H9 (cell line): ENCODE results near the gene CTRB2. TPM values are rescaled to one million over a fixed set of nuclear protein-coding genes. Genes with fewer than 3 reads are reported as not detected.

Experiments
- DNase-seq: peaks from one replicate; pipeline ENCODE4 v3.0.0-alpha.2; 2017
- H2AFZ ChIP-seq: one replicate; pipeline ENCODE4 v1.6.1; 2013; ENCODE audit warnings: mild to moderate bottlenecking, low read length, control low read depth, moderate library complexity
- H2AK5ac ChIP-seq: 2 replicates; pipeline ENCODE4 v1.6.1; 2013; ENCODE audit warnings: low read length, control low read depth, mixed read lengths; ENCODE audit not compliant: insufficient read length
- H2BK120ac ChIP-seq: one replicate; pipeline ENCODE4 v1.6.1; 2013; ENCODE audit warnings: low read depth, mild to moderate bottlenecking, low read length, control low read depth, inconsistent platforms; ENCODE audit not compliant: poor library complexity, severe bottlenecking
- H2BK12ac ChIP-seq: 2 replicates; pipeline ENCODE4 v1.6.1; 2013; ENCODE audit warnings: low read length, control low read depth, mixed read lengths, low read depth; ENCODE audit not compliant: insufficient read length
- H2BK15ac ChIP-seq: 2 replicates; pipeline ENCODE4 v1.6.1; 2013; ENCODE audit warnings: low read depth, low read length, control low read depth
- H2BK20ac ChIP-seq: one replicate; pipeline ENCODE4 v1.6.1; 2013; ENCODE audit warnings: low read depth, mild to moderate bottlenecking, low read length, control low read depth, inconsistent platforms; ENCODE audit not compliant: poor library complexity, severe bottlenecking
- H2BK5ac ChIP-seq: 2 replicates; pipeline ENCODE4 v1.6.1; 2013; ENCODE audit warnings: low read length, control low read depth, mixed read lengths; ENCODE audit not compliant: insufficient read length
- H3K14ac ChIP-seq: 2 replicates; pipeline ENCODE4 v1.6.1; 2013; ENCODE audit warnings: low read length, control low read depth; ENCODE audit not compliant: insufficient read depth
- H3K18ac ChIP-seq: 2 replicates; pipeline ENCODE4 v1.6.1; 2013; ENCODE audit warnings: low read depth, mild to moderate bottlenecking, mixed read lengths, low read length, control low read depth; ENCODE audit not compliant: insufficient read length
- H3K23ac ChIP-seq: 2 replicates; pipeline ENCODE4 v1.6.1; 2013; ENCODE audit warnings: low read length, control low read depth, mixed read lengths, low read depth; ENCODE audit not compliant: insufficient read length
- H3K23me2 ChIP-seq: 2 replicates; pipeline ENCODE4 v1.6.1; 2013; ENCODE audit warnings: low read depth, mild to moderate bottlenecking, mixed read lengths, low read length, control low read depth; ENCODE audit not compliant: insufficient read length, poor library complexity, severe bottlenecking
- H3K27ac ChIP-seq: 2 replicates; pipeline ENCODE4 v1.5.1; 2013; ENCODE audit warnings: low read length, control low read depth, mixed read lengths, low read depth; ENCODE audit not compliant: insufficient read length
- H3K27me3 ChIP-seq: 2 replicates; pipeline ENCODE4 v1.6.1; 2013; ENCODE audit warnings: low read length, control low read depth, inconsistent platforms; ENCODE audit not compliant: insufficient read depth
- H3K4ac ChIP-seq: 2 replicates; pipeline ENCODE4 v1.6.1; 2013; ENCODE audit warnings: low read depth, mild to moderate bottlenecking, control low read depth, inconsistent platforms, low read length, moderate library complexity
- H3K4me1 ChIP-seq: 2 replicates; pipeline ENCODE4 v1.6.1; 2013; ENCODE audit warnings: low read length, control low read depth, inconsistent platforms; ENCODE audit not compliant: insufficient read depth
- H3K4me2 ChIP-seq: 2 replicates; pipeline ENCODE4 v1.6.1; 2013; ENCODE audit warnings: low read length, control low read depth, mixed read lengths; ENCODE audit not compliant: insufficient read length, insufficient read depth
- H3K56ac ChIP-seq: 2 replicates; pipeline ENCODE4 v1.6.1; 2013; ENCODE audit warnings: low read depth, mild to moderate bottlenecking, mixed read lengths, low read length, control low read depth; ENCODE audit not compliant: insufficient read length
- H3K79me1 ChIP-seq: 2 replicates; pipeline ENCODE4 v1.6.1; 2013; ENCODE audit warnings: low read depth, mild to moderate bottlenecking, moderate library complexity, low read length, control low read depth, inconsistent platforms; ENCODE audit not compliant: insufficient read depth, poor library complexity, severe bottlenecking
- H3K79me2 ChIP-seq: 2 replicates; pipeline ENCODE4 v1.6.1; 2013; ENCODE audit warnings: low read length, control low read depth, inconsistent platforms; ENCODE audit not compliant: insufficient read depth
- H3K9ac ChIP-seq: 2 replicates; pipeline ENCODE4 v1.6.1; 2013; ENCODE audit warnings: low read length, control low read depth, mixed read lengths; ENCODE audit not compliant: insufficient read length; ENCODE audit errors: extremely low read depth
- H3K9me3 ChIP-seq: one replicate; pipeline ENCODE4 v1.6.1; 2013; ENCODE audit warnings: low read depth, low read length, inconsistent platforms; ENCODE audit not compliant: control insufficient read depth
- H3T11ph ChIP-seq: one replicate; pipeline ENCODE4 v1.6.1; 2013; ENCODE audit warnings: mild to moderate bottlenecking, low read length, control low read depth, inconsistent platforms
- H4K20me1 ChIP-seq: one replicate; pipeline ENCODE4 v1.6.1; 2013; ENCODE audit not compliant: control insufficient read depth, insufficient read length, insufficient read depth
- H4K5ac ChIP-seq: 2 replicates; pipeline ENCODE4 v1.6.1; 2013; ENCODE audit warnings: low read depth, mild to moderate bottlenecking, mixed read lengths, low read length, control low read depth; ENCODE audit not compliant: insufficient read length
- H4K8ac ChIP-seq: replicated peaks from 2 replicates; pipeline ENCODE4 v1.6.1; 2013; ENCODE audit warnings: low read length, control low read depth, mixed read lengths, low read depth; ENCODE audit not compliant: insufficient read length
- H4K91ac ChIP-seq: 2 replicates; pipeline ENCODE4 v1.6.1; 2013; ENCODE audit warnings: low read depth, mild to moderate bottlenecking, moderate library complexity, mixed read lengths, low read length, control low read depth; ENCODE audit not compliant: insufficient read length
- H3K27ac Mint-ChIP-seq, 3 experiments: 2 replicates in 2 of 3; 3 replicates in 1 of 3; pipeline ENCODE4 v1.8.0; 2020 to 2021; ENCODE audit warnings: mixed read lengths in 3 of 3, mild to moderate bottlenecking in 1 of 3, moderate library complexity in 1 of 3
- H3K27me3 Mint-ChIP-seq: 2 replicates; pipeline ENCODE4 v1.8.0; 2021; ENCODE audit warnings: low read depth, mild to moderate bottlenecking, moderate library complexity, mixed read lengths
- H3K36me3 Mint-ChIP-seq, 3 experiments: 2 replicates in 2 of 3; 3 replicates in 1 of 3; pipeline ENCODE4 v1.8.0; 2020 to 2021; ENCODE audit warnings: low read depth in 3 of 3, mixed read lengths in 3 of 3; ENCODE audit not compliant: insufficient read depth in 1 of 3
- H3K4me1 Mint-ChIP-seq, 2 experiments: 2 replicates each; pipeline ENCODE4 v1.8.0; 2020; ENCODE audit warnings: mixed read lengths in 2 of 2
- H3K4me3 Mint-ChIP-seq, 2 experiments: 2 replicates in 1 of 2; 3 replicates in 1 of 2; pipeline ENCODE4 v1.8.0; 2020 to 2021; ENCODE audit warnings: mild to moderate bottlenecking in 2 of 2, mixed read lengths in 2 of 2, moderate library complexity in 1 of 2
- H3K9me3 Mint-ChIP-seq, 2 experiments: 2 replicates in 1 of 2; 3 replicates in 1 of 2; pipeline ENCODE4 v1.8.0; 2020; ENCODE audit warnings: mild to moderate bottlenecking in 2 of 2, mixed read lengths in 2 of 2, moderate library complexity in 1 of 2
- WGBS: extraction: QIAGEN DNeasy Blood & Tissue Kit; methylation state at CpG from one replicate; pipeline ENCODE4 v1.1.7; 2013; ENCODE audit warnings: missing lambda C conversion rate, low lambda C conversion rate, mixed read lengths; ENCODE audit not compliant: insufficient read length; ENCODE audit errors: extremely low coverage; 5-methylcytosine and 5-hydroxymethylcytosine counted together
- total RNA-seq: library from RNA; stranded (reverse); gene quantifications from 2 replicates; pipeline ENCODE4 v1.2.1, GENCODE V29; 2021
- TF ChIP-seq, protein P1 (sequence below): fragments of 200-600 bp; sonication (generic); conservative IDR thresholded peaks from 3 replicates; pipeline ENCODE4 v1.8.0; 2021; ENCODE audit warnings: antibody characterized with exemption, mild to moderate bottlenecking

Gene CTRB2
- total RNA-seq, 1 experiment from 2014 or later, result not detected

DNA sequence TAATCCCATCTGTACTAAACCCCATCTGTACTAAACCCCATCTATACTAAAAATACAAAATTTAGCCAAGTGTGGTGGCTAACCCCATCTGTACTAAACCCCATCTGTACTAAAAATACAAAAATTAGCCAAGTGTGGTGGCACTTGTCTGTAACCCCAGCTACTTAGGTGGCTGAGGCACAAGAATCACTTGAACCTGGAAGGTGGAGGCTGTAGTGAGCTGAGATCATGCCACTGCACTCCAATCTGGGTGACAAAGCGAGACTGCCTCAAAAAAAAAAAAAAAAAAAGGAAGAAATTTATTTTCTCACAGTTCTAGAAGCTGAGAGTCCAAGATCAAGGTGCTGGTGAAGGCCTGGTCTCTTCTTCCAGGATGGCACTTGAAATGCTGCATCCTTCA, 46.6 kb downstream of the CTRB2 start:
- Histone ChIP-seq H2BK15ac (no peak overlapping the region), H4K5ac (no peak overlapping the region), H3K18ac (no peak overlapping the region), H2BK12ac (no peak overlapping the region), H2AK5ac (no peak overlapping the region), H3K79me2 (no peaks in the 10 kb centered on the region; the same call in 1 of the 2 replicates), H3K23me2 (no peaks in the 10 kb centered on the region), H2BK5ac (no peak overlapping the region), H2AFZ (no peak overlapping the region), H3T11ph (no peak overlapping the region), H2BK20ac (no peak overlapping the region), H3K9me3 (no peaks in the 10 kb centered on the region), H3K79me1 (peaks cover 12% of the 10 kb centered on the region), H3K27me3 (no peaks in the 10 kb centered on the region), H4K91ac (no peak overlapping the region), H3K14ac (no peak overlapping the region), H4K8ac (no peak overlapping the region), H3K27ac (no peak overlapping the region), H3K4me1 (no peaks in the 10 kb centered on the region), H4K20me1 (no peaks in the 10 kb centered on the region), H3K23ac (no peak overlapping the region), H3K4me2 (no peak overlapping the region), H3K9ac (no peak overlapping the region), H3K56ac (no peak overlapping the region), H2BK120ac (no peak overlapping the region), H3K4ac (no peak overlapping the region)
- no CpG with 5 or more reads among the region's 1 CpG for WGBS
- TF ChIP-seq, protein P1, sequence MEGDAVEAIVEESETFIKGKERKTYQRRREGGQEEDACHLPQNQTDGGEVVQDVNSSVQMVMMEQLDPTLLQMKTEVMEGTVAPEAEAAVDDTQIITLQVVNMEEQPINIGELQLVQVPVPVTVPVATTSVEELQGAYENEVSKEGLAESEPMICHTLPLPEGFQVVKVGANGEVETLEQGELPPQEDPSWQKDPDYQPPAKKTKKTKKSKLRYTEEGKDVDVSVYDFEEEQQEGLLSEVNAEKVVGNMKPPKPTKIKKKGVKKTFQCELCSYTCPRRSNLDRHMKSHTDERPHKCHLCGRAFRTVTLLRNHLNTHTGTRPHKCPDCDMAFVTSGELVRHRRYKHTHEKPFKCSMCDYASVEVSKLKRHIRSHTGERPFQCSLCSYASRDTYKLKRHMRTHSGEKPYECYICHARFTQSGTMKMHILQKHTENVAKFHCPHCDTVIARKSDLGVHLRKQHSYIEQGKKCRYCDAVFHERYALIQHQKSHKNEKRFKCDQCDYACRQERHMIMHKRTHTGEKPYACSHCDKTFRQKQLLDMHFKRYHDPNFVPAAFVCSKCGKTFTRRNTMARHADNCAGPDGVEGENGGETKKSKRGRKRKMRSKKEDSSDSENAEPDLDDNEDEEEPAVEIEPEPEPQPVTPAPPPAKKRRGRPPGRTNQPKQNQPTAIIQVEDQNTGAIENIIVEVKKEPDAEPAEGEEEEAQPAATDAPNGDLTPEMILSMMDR, result no peak
- no peak for DNase-seq
- H3K36me3 Mint-ChIP-seq, result peaks cover 57 to 79% (median 73%) of the 10 kb centered on the region in 3 experiments
- H3K27ac Mint-ChIP-seq, result no peak overlapping the region
- peaks cover 7 to 36% of the 10 kb centered on the region in 2 experiments; a peak in 4 of 5 replicates for H3K9me3 Mint-ChIP-seq
- no peaks in the 10 kb centered on the region for H3K4me1 Mint-ChIP-seq
- H3K4me3 Mint-ChIP-seq, result no peak overlapping the region
- H3K27me3 Mint-ChIP-seq, result no peaks in the 10 kb centered on the region

Other genes with a start within 250 kb of the CTRB2 start
- gene WDR59, start 222.0 kb downstream of the CTRB2 start, total RNA-seq, result 91.8 and 97.5 TPM in 2 replicates
- 48.7 and 49.6 TPM in 2 replicates for gene ZNRF1, start 208.1 kb downstream of the CTRB2 start, total RNA-seq
- 14.5 and 14.7 TPM in 2 replicates for gene LDHD, start 90.4 kb downstream of the CTRB2 start, total RNA-seq
- gene ZFP1, start 58.6 kb downstream of the CTRB2 start, total RNA-seq, result 13.7 and 15.3 TPM in 2 replicates
- not detected in 2 replicates for gene CTRB1, start 11.8 kb upstream of the CTRB2 start, total RNA-seq
- gene BCAR1, start 44.5 kb upstream of the CTRB2 start, total RNA-seq, result 97.1 and 102 TPM in 2 replicates
- gene CFDP1, start 226.3 kb upstream of the CTRB2 start, total RNA-seq, result 89.1 and 89.2 TPM in 2 replicates